GM12891 (cell line): ENCODE measurements around the gene SH3GLB2.

Experiments used
- DNase-seq: peaks from one replicate; pipeline ENCODE4 v3.0.0; 2011; ENCODE audit warnings: low spot score; ENCODE audit not compliant: insufficient read length
- FAIRE-seq: peaks from 2 replicates; lab custom pipeline; 2011; peaks lifted over from hg19 to GRCh38; lab: Jason Lieb, UNC
- PAX5 ChIP-seq: IDR thresholded peaks from 2 replicates; pipeline ENCODE4 v1.6.1; 2011; ENCODE audit warnings: low read length, moderate library complexity, mild to moderate bottlenecking; ENCODE audit not compliant: insufficient read depth, severe bottlenecking
- POLR2A ChIP-seq: IDR thresholded peaks from 2 replicates; pipeline ENCODE4 v1.6.1; 2011; ENCODE audit warnings: low read depth, low read length, control low read depth
- POLR2AphosphoS5 ChIP-seq: IDR thresholded peaks from 2 replicates; pipeline ENCODE4 v1.6.1; 2011; ENCODE audit warnings: low read depth, low read length, control low read depth
- POU2F2 ChIP-seq: IDR thresholded peaks from 2 replicates; pipeline ENCODE4 v1.6.1; 2011; ENCODE audit warnings: low read depth, mild to moderate bottlenecking, control low read depth, low read length, moderate library complexity
- SPI1 ChIP-seq: IDR thresholded peaks from 2 replicates; pipeline ENCODE4 v1.6.1; 2011; ENCODE audit warnings: low read depth, low read length, control low read depth
- TAF1 ChIP-seq: IDR thresholded peaks from 2 replicates; pipeline ENCODE4 v1.6.1; 2011; ENCODE audit warnings: low read depth, low read length, control low read depth

Gene SH3GLB2

GRCh38 chr9:129021091-129021490 is 7.0 kb downstream of the SH3GLB2 start:
- TF ChIP-seq SPI1 (no peak), POU2F2 (no peak), POLR2A (no peak), PAX5 (no peak), POLR2AphosphoS5 (no peak), TAF1 (no peak)
- peak; percentile 74 for FAIRE-seq
- peak; percentile 71 for DNase-seq

GRCh38 chr9:129014608-129015007 is 13.5 kb downstream of the SH3GLB2 start:
- no peak for DNase-seq
- TF ChIP-seq POLR2A (no peak), POLR2AphosphoS5 (no peak), POU2F2 (no peak), SPI1 (no peak), PAX5 (no peak), TAF1 (no peak)
- FAIRE-seq = no peak

- no peak for FAIRE-seq
- TF ChIP-seq POU2F2 (no peak), POLR2AphosphoS5 (no peak), TAF1 (no peak), SPI1 (no peak), POLR2A (no peak), PAX5 (no peak)
- DNase-seq = no peak
Observed at GRCh38 chr9:129014124-129014523, 14.0 kb downstream of the SH3GLB2 start.

- no peak for DNase-seq
- TF ChIP-seq POLR2A (no peak), POLR2AphosphoS5 (no peak), SPI1 (no peak), POU2F2 (no peak)
- FAIRE-seq = no peak
Observed at GRCh38 chr9:129013674-129014073, 14.5 kb downstream of the SH3GLB2 start.

GRCh38 chr9:129012893-129013448 is 15.2 kb downstream of the SH3GLB2 start:
- TF ChIP-seq SPI1 = no peak
- no peak for TF ChIP-seq POLR2AphosphoS5
- no peak for TF ChIP-seq PAX5
- TF ChIP-seq POLR2A = no peak
- TF ChIP-seq TAF1 = no peak
- TF ChIP-seq POU2F2 = no peak
- no peak for DNase-seq
- FAIRE-seq = no peak

GRCh38 chr9:129012343-129012742 is 15.8 kb downstream of the SH3GLB2 start:
- FAIRE-seq = no peak
- no peak for TF ChIP-seq POLR2A
- no peak for TF ChIP-seq SPI1
- no peak for TF ChIP-seq POLR2AphosphoS5
- TF ChIP-seq POU2F2 = no peak
- TF ChIP-seq TAF1 = no peak
- no peak for TF ChIP-seq PAX5

GRCh38 chr9:129011761-129012181 is 16.4 kb downstream of the SH3GLB2 start:
- FAIRE-seq = no peak
- DNase-seq = no peak
- no peak for TF ChIP-seq PAX5

More at GRCh38 chr9:129012343-129012742, 15.8 kb downstream of the SH3GLB2 start:
- no peak for DNase-seq

GRCh38 chr9:129011170-129011569 is 17.0 kb downstream of the SH3GLB2 start:
- FAIRE-seq = no peak
- no peak for TF ChIP-seq POLR2A
- TF ChIP-seq POLR2AphosphoS5 = no peak
- no peak for TF ChIP-seq SPI1
- TF ChIP-seq POU2F2 = no peak
- no peak for TF ChIP-seq PAX5
- TF ChIP-seq TAF1 = no peak

GRCh38 chr9:129010267-129010975 is 17.7 kb downstream of the SH3GLB2 start:
- FAIRE-seq (no peak), DNase-seq (no peak)

More at GRCh38 chr9:129011170-129011569, 17.0 kb downstream of the SH3GLB2 start:
- no peak for DNase-seq

More at GRCh38 chr9:129010267-129010975, 17.7 kb downstream of the SH3GLB2 start:
- TF ChIP-seq SPI1 (no peak), PAX5 (no peak), POLR2AphosphoS5 (no peak), TAF1 (no peak), POLR2A (no peak), POU2F2 (no peak)
